Mucosa of descending colon (tissue), 3 donors: ENCODE results near the gene PLXNA4. TPM values are rescaled to one million over a fixed set of nuclear protein-coding genes. Genes with fewer than 3 reads are reported as not detected.

Experiments
- ATAC-seq: fragments of 200-7000 bp; cut with Tn5 transposase; one replicate; pipeline ENCODE4 v1.9.1; 2020; ENCODE audit warnings: mild to moderate bottlenecking, moderate library complexity
- DNase-seq, 3 donors: peaks; one replicate each; pipeline ENCODE4 v3.0.0-alpha.2; 2020
- H3K36me3 ChIP-seq: fragments of 200-600 bp; one replicate; pipeline ENCODE4 v1.8.0; 2021; ENCODE audit warnings: low read depth, mild to moderate bottlenecking
- H3K4me1 ChIP-seq: fragments of 200-600 bp; one replicate; pipeline ENCODE4 v1.8.0; 2021; ENCODE audit warnings: low read depth, mild to moderate bottlenecking
- H3K4me3 ChIP-seq: fragments of 200-600 bp; one replicate; pipeline ENCODE4 v1.8.0; 2021; ENCODE audit warnings: mild to moderate bottlenecking
- H3K9me3 ChIP-seq: fragments of 200-600 bp; one replicate; pipeline ENCODE4 v1.8.0; 2021; ENCODE audit warnings: mild to moderate bottlenecking
- intact Hi-C, 2 donors: fragments of 100-400 bp; cut with DNase I in 1 of 2; cut with micrococcal nuclease in 1 of 2; formaldehyde crosslinking; loops; one replicate each; pipeline versions ENCODE4 v1.11.0 to v1.11.1; 2022; cut with DNase I, micrococcal nuclease
- total RNA-seq, 3 donors: library from RNA; stranded (reverse); fragmentation: NEBNext Ultra II Directional in 2 of 3; extraction: Animal tissue kit (Norgen Biotek cat#: 25700) in 2 of 3; gene quantifications; one replicate each; pipeline versions ENCODE4 v1.2.1 to v1.2.4, GENCODE V29; 2021 to 2023
- TF ChIP-seq, protein P1 (sequence below): fragments of 200-600 bp; IDR thresholded peaks from one replicate; pipeline ENCODE4 v1.8.0; 2022; ENCODE audit warnings: antibody characterized with exemption, mild to moderate bottlenecking
- donor health status: DM: no; HTN: no; CAD: no; lungs with moderate emphysema.
- donor health status: DM: no; HTN: no; CAD: no.
- donor health status: DM: no; HTN: yes; CAD: no.

Gene PLXNA4
- total RNA-seq, 3 donors from 2014 or later, result 0.78 to 3.5 (median 2.7) TPM

- H3K4me1 ChIP-seq, result no peaks in the 10 kb centered on the region
- TF ChIP-seq, protein P1, sequence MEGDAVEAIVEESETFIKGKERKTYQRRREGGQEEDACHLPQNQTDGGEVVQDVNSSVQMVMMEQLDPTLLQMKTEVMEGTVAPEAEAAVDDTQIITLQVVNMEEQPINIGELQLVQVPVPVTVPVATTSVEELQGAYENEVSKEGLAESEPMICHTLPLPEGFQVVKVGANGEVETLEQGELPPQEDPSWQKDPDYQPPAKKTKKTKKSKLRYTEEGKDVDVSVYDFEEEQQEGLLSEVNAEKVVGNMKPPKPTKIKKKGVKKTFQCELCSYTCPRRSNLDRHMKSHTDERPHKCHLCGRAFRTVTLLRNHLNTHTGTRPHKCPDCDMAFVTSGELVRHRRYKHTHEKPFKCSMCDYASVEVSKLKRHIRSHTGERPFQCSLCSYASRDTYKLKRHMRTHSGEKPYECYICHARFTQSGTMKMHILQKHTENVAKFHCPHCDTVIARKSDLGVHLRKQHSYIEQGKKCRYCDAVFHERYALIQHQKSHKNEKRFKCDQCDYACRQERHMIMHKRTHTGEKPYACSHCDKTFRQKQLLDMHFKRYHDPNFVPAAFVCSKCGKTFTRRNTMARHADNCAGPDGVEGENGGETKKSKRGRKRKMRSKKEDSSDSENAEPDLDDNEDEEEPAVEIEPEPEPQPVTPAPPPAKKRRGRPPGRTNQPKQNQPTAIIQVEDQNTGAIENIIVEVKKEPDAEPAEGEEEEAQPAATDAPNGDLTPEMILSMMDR, result no peak
- H3K36me3 ChIP-seq, result no peaks in the 10 kb centered on the region
- no peak for ATAC-seq
- H3K4me3 ChIP-seq, result no peak overlapping the region
- intact Hi-C loops, result loop anchor here in 1 of 2 donors (10.0 kb wide), 1 partner anchor 167 kb away; no protein-coding TSS in a partner anchor
- no peak for DNase-seq
- no peaks in the 10 kb centered on the region for H3K9me3 ChIP-seq
Observed at GRCh38 chr7:132491391-132491945, 84.8 kb downstream of the PLXNA4 start.

DNA sequence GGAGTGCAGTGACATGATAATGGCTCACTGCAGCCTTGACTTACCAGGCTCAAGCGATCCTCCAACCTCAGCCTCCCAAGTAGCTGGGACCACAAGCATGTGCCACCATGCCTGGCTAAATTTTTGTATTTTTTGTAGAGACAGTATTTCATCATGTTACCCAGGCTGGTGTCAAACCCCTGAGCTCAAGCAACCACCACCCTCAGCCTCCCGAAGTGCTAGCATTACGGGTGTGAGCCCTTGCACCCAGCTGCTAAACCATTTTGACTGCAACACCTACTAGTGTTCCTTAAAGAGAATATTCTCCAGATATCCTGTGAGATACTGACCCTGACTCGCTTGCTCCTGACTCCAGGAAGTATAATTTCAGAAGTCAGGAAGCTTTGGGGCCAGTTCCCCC is 85.8 kb downstream of the PLXNA4 start:
- ATAC-seq, result no peak
- Histone ChIP-seq H3K9me3 (no peaks in the 10 kb centered on the region), H3K4me3 (no peak overlapping the region), H3K36me3 (no peaks in the 10 kb centered on the region), H3K4me1 (peaks cover 5% of the 10 kb centered on the region)
- TF ChIP-seq, protein P1, result no peak
- no peak for DNase-seq
- intact Hi-C loops, result loop anchor here in 1 of 2 donors (10.0 kb wide), 1 partner anchor 166 kb away; no protein-coding TSS in a partner anchor

DNA sequence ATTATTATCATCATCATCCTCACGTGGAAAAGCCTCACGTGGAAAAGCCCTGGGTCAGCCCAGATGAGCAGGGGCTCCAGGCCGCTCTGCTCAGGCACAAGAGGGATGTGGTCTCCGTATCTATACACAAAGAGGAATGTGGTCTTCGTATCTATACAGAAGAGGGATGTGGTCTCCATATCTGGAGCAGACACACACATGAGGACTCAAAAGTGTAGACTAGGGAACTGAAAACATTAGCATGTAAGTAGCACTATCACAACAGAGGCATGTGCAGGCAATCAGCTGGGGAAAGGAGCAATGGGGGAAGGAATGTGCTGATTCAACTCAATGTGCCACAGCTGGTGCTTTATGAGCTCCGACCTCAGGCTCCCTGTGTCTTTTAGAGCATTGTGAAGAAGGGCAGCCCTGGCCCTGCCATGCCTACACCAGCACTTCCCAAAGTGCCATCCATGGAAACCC is 86.5 kb downstream of the PLXNA4 start:
- intact Hi-C loops, result loop anchor here in 1 of 2 donors (10.0 kb wide), 1 partner anchor 165 kb away; no protein-coding TSS in a partner anchor
- ATAC-seq (no peak), DNase-seq (no peak)
- TF ChIP-seq, protein P1, result no peak
- no peaks in the 10 kb centered on the region for H3K36me3 ChIP-seq
- H3K9me3 ChIP-seq, result no peaks in the 10 kb centered on the region
- no peak overlapping the region for H3K4me3 ChIP-seq
- peaks cover 5% of the 10 kb centered on the region for H3K4me1 ChIP-seq

DNA sequence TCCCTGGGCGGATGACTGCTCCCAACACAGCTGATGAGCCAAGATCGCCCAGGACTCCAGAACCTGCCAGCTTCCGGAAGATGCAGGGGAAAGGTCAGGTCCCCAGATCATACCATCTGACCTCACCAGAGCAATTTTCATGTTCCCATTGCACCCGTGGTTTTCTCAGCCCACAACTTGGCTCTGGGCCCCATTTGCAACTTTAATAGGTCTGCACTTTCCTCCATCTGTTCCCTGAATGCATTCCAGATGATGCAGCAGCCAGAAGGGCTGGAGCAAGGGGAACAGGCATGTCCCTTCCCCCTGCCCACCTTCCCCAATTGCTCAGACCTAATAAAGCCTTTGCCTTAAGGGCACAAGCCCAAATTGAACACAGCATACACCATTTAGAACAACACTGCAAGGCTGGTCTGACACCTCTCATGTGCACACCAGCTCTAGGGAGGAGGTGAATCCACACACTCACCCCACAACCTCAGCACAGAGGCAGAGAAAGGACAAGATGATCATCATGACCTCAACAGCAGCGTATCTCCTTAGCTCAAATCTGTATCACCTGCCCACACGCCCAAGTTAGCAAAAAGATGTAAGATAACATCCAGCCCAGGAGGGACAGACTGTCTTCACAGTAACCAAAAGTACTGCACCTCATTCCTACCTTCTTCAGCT is 87.5 kb downstream of the PLXNA4 start:
- Histone ChIP-seq H3K36me3 (no peaks in the 10 kb centered on the region), H3K4me1 (peaks cover 5% of the 10 kb centered on the region), H3K4me3 (no peak overlapping the region), H3K9me3 (no peaks in the 10 kb centered on the region)
- DNase-seq, result no peak
- TF ChIP-seq, protein P1, result no peak
- intact Hi-C loops, result no loop called here
- no peak for ATAC-seq

DNA sequence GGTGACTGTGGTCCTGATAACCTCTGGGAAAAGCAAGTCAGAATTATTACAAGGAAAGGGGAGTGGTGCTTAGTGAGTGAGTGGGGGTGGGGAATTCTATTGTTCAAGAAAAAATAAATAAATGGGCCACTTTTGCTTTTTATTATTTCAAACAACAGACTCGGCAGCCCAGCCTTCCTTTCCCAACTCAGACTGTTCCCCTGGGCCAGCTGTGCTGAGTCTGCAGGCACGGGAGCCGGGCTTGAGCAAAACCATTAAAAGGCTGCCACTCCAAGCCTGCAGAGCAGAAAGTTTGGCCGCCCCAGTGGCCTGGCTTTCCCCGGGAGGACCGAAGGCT is 90.0 kb downstream of the PLXNA4 start:
- intact Hi-C loops, result no loop called here
- DNase-seq (no peak), ATAC-seq (no peak)
- no peaks in the 10 kb centered on the region for H3K9me3 ChIP-seq
- H3K4me1 ChIP-seq, result peaks cover 5% of the 10 kb centered on the region
- no peak overlapping the region for H3K4me3 ChIP-seq
- TF ChIP-seq, protein P1, result no peak
- H3K36me3 ChIP-seq, result no peaks in the 10 kb centered on the region
